Measurements from ENCODE around the gene RRP15.
A peak's percentile ranks its signal among the peaks of the same experiment; 100 is the strongest.

Gene RRP15

GRCh38 chr1:218284917-218285635, at the start of gene RRP15:
RRP15 (plus strand) TSS chr1:218285293; CDS start chr1:218285317, 24 bp downstream.
- DNase-seq (ENCODE audit: low read depth), result peak; percentile 44

DNA sequence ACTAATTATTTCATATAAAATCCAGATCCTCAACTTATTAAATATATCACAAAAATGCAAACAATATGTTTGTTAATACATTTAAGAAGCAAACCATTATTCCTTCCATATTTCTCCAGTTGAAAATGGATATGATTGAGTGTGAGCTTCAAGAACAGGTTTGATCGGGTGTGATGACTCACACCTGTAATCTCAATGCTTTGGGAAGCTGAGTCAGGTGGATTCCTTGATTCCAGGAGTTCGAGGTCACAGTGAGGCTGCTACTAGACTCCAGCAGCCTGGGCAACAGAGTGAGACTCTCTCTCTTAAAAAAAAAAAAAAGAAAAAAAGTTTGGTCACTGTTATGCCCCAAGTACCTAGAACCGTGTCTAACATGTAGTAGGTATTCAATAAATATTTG, 42.9 kb upstream of the RRP15 start:
- DNase-seq (ENCODE audit: low read depth), result no peak

DNA sequence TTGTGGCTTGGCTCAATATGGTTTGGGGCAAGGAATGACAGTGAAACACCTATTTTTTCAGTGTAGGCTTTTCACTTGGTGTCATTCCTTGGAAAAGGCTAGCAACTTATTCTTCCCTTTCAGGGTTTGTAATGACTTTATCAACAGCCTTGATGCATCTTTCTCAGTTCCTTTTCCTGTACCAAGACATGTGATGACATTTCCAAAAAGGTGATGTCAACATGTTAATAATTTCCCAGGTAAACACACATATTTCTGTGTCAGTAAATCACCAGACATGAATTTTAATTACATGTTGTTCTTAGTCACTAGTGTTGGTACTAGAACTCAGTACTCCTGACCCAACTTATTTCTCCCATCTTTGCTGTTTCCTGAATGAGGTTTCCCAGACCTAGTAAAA, 37.8 kb upstream of the RRP15 start:
- no peak for DNase-seq (ENCODE audit: low read depth)

DNA sequence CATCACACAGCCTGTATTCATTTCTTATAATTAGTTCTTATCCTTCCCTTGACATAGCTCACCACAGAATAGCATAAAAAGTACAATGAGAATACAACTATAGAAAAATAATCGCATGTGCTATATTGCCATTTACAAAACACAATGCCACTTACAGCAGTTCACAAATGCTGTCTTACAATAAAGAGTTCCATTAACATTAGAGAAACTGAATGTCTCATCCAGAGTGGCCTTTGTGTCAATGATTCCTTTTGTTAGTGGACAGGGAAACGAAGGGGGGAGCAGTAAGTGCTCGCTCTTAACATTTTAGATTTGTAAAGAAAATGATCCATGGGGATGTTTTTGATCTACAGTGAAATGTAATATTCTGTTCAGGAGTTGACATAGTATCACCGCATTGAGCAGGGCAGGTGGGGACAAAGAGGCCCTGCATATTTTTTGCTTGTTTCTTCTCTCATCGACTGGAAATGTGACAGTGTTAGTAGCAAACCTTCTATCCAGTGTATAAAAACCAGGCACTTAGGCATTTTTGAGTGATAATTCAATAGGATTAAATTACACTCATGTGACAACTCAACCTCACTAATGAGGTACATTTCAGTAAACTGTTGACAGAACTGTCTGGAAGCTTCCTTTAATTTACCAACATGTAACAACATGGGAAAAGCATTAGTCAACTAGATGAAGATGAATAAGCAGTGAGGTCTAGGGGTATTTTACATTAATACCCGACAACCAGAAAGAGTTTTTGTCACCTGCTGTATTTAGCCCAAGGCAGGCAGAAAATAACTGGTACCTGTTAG, 35.6 kb upstream of the RRP15 start:
- DNase-seq (ENCODE audit: low read depth), result no peak

- no peak for DNase-seq (ENCODE audit: low read depth)
Observed at GRCh38 chr1:218250492-218250891, 34.6 kb upstream of the RRP15 start.

- DNase-seq (ENCODE audit: low read depth), result no peak
Observed at GRCh38 chr1:218254296-218254946, 30.7 kb upstream of the RRP15 start.

DNA sequence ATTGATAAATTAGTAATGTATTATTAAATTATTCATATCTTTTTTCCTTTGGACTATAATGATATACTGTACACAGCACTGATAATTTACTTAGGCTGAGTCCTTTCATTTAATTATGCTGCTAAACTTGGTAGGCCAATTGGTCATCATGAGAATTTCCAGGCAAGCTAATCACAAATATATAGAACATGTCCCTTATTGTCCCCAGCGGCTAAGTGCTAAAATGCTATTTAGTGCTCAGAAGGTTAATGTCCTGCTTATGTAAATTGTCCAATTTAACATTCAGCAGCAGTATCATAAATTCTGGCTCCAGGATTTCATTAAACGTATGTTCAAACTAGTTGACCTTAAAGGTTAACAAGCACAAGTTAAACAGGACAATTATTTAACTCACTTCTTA, 30.0 kb upstream of the RRP15 start:
- no peak for DNase-seq (ENCODE audit: low read depth)

DNA sequence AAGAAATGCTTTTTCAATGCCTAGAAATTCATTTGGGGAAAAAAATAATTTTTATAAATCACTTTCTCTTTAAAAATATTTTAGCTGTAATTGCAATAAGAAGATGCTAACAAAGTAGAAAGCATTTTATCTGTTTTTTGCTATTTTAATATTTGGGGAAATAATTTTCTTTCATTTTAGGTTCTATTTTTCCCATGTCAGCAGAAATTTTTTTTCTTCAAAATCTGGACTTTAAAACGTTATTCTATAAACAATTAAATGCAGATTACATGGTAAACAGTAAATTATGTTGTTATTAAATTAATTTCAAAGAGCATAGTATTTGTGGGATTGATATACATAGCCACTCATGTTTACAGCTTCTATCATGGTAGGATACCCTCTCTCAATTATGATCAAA, 27.7 kb upstream of the RRP15 start:
- DNase-seq (ENCODE audit: low read depth), result no peak

DNA sequence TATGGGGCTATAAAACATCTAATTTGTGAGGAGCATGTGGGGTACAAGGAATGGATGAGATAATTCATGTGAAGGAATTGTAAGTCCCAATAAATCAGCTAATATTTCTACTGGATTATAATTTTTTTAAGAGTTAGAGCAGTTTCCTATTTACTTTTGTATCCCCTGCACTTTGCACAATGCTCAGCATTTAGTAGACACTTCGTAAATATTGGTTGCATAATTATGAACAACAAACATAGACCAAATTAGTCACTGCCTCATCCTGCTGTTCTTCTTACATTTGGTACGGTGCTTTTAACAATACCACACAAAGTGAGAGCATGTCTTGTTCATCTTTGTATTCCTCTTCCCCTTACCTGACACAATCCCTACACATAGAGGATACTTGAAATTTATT, 27.1 kb upstream of the RRP15 start:
- no peak for DNase-seq (ENCODE audit: low read depth)

- DNase-seq (ENCODE audit: low read depth), result no peak
Observed at GRCh38 chr1:218259339-218259738, 25.8 kb upstream of the RRP15 start.

DNA sequence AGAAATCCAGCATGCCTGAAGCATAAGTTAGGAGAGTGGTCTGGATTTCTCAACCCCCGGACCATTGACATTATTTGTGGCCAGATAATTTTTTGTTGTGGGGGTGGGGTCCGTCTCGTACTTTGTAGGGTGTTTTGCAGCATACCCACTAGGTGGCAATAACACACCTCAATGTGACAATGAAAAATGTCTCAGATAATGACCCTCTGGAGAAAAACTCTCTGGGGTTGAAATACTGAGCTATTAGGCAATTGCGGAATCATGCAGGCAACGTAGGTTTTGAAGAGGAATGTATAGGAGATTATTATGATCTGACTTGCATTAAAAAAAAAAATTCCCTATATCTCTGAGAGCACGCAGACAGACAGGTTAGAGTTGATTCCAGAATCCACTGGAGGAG, 25.3 kb upstream of the RRP15 start:
- no peak for DNase-seq (ENCODE audit: low read depth)

- DNase-seq (ENCODE audit: low read depth), result no peak
Observed at GRCh38 chr1:218262259-218262658, 22.8 kb upstream of the RRP15 start.

DNA sequence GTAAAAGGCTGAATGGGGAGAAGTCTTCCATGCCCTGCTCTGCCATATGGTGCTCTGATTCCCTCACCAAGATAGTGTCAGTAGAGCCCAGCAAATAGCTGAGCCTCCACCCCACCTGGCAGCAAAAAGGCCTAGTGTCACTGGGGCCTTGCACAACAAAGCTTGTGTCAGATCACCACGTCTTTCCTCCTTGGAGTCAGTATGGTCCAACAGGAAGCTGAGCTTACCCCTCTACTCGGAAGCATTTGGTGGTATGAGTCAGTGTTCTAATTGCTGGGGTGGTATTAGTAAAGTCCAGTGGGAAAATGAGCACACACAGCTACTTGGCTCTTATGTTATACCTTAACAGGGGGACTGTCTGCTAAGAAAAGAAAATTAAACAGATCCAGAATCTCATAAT, 18.7 kb upstream of the RRP15 start:
- no peak for DNase-seq (ENCODE audit: low read depth)

- no peak for DNase-seq (ENCODE audit: low read depth)
Observed at GRCh38 chr1:218272366-218272765, 12.7 kb upstream of the RRP15 start.

DNA sequence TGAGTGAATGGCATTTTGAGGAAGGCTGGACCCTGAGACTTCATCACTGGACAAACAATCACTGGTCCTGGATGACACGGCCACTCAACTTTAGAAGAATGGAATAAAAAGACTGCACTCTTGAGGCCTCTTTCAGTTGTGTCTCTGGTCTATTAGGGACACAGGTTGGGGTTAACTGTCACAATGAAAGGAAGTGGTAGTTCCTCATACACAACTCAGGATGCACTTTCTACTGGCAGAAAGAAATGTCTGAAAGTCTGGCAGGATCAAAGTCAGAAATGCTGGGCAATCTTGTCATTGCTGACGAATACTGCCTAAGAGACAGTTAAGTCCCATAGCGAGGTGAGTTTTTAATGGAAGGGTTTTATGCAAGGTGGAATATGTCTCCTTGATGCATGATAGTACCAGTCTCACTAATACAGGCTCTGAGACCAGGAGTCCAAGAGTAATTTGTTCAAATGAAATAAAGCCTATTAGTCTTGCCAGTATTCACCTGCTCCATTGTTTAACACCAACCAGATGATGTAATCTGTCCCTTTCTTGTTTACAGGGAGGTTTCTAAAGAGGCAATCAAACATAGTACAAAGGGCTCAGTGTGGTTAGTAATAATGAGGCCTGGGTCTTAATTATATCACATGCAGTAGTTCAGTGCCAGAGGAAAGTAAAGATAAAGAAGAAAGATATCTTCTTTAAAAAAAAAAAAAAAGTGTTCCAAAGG, 11.2 kb upstream of the RRP15 start:
- DNase-seq (ENCODE audit: low read depth), result no peak

DNA sequence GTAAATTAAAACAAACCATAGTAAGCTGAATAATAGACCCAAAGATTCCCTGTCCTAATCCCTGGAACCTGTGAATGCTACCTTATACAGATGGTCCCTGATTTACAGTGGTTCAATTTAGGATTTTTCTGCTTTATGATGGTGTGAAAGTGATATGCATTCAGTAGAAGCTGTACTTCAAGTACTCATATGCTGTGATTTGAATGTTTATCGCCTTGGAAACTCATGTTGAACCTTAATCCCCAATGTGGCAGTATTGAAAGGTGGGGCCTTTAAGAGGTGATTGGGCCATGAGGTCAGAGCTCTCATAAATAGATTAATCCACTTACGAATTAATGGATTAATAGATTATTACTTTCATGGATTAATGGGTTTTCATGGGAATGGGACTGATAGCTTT, 10.6 kb upstream of the RRP15 start:
- DNase-seq (ENCODE audit: low read depth), result no peak

DNA sequence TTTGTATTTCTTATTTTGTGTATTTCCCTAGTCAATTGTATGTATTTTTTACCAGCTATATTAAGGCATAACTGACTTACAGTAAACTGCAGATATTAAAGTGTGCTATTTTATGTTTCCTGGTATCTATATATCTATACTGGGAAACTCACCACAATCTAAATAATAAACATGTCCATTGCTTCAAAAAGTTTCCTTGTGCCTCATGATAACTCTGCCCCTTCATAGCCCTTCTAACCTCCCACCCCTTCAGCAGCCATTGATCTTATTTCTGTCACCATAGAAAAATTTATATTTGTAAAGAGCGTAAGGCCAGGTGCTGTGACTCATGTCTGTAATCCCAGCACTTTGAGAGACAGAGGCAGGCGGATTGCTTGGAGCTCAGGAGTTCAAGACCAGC, 9.3 kb upstream of the RRP15 start:
- DNase-seq (ENCODE audit: low read depth), result no peak

GRCh38 chr1:218281285-218281684, 3.8 kb upstream of the RRP15 start:
- no peak for DNase-seq (ENCODE audit: low read depth)

GRCh38 chr1:218284377-218284916, 646 bp upstream of the RRP15 start:
- no peak for DNase-seq (ENCODE audit: low read depth)

DNA sequence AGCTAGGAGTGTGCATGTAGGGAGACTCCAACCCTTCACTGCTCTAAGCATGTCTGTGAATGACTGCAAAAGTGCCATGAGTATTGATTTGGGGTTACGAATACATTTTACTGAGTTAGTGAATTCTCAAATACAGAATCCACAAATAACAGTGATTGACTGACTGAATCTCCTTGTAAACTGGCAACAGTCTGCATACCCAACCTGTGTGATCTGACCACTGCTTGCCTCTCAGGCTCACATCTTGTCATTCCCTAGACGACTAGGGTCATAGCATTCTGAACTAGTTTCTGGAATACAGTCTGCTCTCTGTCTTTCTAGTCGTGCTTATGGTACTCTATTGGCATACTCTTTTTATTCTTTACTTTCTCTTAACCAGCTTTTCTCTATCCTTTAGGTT, 7.4 kb downstream of the RRP15 start:
- DNase-seq (ENCODE audit: low read depth), result no peak

DNA sequence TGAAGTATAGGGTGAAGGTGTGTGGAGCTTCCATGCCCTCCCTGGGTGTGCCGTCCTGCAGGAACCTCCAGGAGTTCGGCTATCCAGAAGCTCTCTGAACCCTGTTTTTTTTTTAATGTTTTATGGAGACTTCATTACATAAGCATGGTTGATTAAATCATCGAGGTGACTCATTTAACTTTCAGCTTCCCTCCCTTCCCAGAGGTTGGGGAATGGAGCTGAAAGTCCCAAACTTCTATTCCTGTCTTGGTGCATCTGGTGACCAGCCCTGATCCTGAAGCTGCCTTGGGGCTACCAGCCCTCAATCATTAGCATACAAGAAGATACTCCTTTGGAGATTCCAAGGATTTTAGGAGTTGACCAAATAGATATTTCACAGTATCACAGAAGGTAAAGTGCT, 9.5 kb downstream of the RRP15 start:
- peak; percentile 21 for DNase-seq (ENCODE audit: low read depth)

GRCh38 chr1:218296162-218296561, 11.1 kb downstream of the RRP15 start:
- no peak for DNase-seq (ENCODE audit: low read depth)

All from GM04503 (cell line).